ENCODE results near the gene APLF. TPM values are rescaled to one million over a fixed set of nuclear protein-coding genes. Genes with fewer than 3 reads are reported as not detected.

APLF gene
- total RNA-seq, 2 experiments from 2014 or later: 2.9 to 3.5 TPM

DNA sequence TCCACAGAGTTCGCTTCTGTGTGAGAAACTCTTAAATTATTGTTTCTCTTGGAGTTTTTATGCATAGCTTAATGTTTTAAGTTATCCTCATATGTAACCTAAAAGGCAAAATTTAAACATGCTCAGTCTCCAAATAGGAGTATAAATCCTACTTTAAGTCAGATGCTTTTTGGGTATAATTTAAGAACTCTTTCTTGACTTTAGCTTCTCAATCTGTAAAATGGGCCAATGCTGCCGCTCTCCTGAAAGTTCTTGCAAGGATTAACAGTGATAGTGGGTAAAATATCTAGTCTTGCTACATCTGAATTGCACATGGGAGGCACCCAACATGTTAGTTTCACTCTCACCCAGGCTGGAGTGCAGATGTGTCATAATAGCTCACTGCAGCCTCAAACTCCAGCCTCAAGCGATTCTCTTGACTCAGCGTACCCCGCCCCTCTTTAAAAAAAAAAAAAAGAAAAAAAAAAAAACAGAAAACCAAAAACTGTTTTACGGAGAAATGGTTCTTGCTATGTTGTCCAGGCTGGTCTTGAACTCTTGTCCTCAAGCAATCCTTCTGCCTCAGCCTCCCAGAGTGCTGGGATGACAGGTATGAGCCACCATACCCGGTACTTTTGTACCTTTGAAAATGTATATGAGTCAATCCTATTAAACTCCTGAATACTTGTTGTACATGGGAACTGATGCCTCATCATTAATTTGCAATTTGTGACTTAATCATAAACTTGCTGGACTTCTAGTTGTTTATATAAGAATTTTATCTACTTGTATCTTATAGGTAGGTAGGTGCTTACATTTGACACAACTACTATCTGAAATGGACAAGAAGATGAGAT lies 2.1 kb upstream of the APLF start:
- CTCF ChIA-PET: interaction anchor here (0.8 to 9.1 kb wide), 27 partner anchors 9 to 478 kb away, joined by 3 to 139 read pairs (median 5); no protein-coding TSS in a partner anchor
- intact Hi-C loops (cut with micrococcal nuclease): loop anchor here (5.0 to 10.0 kb wide), 4 partner anchors 187 to 442 kb away; no protein-coding TSS in a partner anchor
- Mint-ChIP-seq H3K4me3 (peak overlapping the region; percentile 92), H3K36me3 (ENCODE audit: low read depth) (no peaks in the 10 kb centered on the region), H3K27ac (peak overlapping the region; percentile 91), H3K27me3 (no peaks in the 10 kb centered on the region), H3K4me1 (ENCODE audit: low read depth) (peaks cover 41% of the 10 kb centered on the region), H3K9me3 (no peaks in the 10 kb centered on the region)
- ATAC-seq (peak; percentile 31), DNase-seq (peak; percentile 72)
- TF ChIP-seq, protein P1, sequence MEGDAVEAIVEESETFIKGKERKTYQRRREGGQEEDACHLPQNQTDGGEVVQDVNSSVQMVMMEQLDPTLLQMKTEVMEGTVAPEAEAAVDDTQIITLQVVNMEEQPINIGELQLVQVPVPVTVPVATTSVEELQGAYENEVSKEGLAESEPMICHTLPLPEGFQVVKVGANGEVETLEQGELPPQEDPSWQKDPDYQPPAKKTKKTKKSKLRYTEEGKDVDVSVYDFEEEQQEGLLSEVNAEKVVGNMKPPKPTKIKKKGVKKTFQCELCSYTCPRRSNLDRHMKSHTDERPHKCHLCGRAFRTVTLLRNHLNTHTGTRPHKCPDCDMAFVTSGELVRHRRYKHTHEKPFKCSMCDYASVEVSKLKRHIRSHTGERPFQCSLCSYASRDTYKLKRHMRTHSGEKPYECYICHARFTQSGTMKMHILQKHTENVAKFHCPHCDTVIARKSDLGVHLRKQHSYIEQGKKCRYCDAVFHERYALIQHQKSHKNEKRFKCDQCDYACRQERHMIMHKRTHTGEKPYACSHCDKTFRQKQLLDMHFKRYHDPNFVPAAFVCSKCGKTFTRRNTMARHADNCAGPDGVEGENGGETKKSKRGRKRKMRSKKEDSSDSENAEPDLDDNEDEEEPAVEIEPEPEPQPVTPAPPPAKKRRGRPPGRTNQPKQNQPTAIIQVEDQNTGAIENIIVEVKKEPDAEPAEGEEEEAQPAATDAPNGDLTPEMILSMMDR (IDR thresholded peaks at IDR 0.05): no peak
- POLR2A ChIA-PET: interaction anchor here (0.7 to 1.0 kb wide), 3 partner anchors 10 to 998 kb away, joined by 3 to 4 read pairs (median 3); no protein-coding TSS in a partner anchor

DNA sequence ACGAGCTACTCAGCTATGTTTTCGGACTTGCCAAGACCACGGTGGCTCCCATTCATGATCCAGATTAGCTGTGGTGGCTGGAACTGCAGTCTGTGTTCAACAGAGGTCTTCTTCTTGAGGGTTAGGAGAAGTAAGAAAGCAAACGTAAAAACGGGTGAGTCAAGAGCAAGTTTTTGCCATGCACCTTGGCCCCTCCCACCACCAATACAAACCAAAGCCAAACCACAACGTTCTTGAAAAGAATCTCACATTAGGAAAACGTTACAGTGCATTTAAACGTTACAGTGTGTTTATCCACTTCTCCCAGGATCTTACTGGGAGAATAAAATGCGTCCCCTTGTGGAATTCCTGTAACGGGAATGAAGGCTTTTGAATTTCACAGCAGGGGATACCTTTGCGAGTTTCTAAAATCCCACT lies 1.0 kb upstream of the APLF start:
- CTCF ChIA-PET: interaction anchor here (0.8 to 9.1 kb wide), 23 partner anchors 11 to 477 kb away, joined by 3 to 139 read pairs (median 4); no protein-coding TSS in a partner anchor
- DNase-seq: peak; percentile 79

DNA sequence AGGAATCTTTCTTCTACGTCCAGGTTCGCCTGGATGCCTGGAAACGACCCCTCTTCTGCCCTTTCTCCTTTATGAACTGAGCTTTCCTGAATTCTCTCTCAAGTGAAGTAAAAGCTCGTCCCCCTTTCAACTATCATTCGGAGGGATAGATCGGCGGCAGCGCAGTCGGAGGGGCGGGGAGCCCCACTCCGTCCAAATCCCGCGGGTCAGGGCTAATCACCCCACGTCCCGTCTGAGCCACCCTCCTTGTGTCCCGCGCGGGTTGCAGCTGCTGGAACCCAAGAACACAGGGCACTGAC lies 658 bp upstream of the APLF start:
- Mint-ChIP-seq H3K27me3 (no peaks in the 10 kb centered on the region), H3K9me3 (no peaks in the 10 kb centered on the region), H3K36me3 (ENCODE audit: low read depth) (no peaks in the 10 kb centered on the region), H3K27ac (peak overlapping the region; percentile 91), H3K4me3 (peak overlapping the region; percentile 92), H3K4me1 (ENCODE audit: low read depth) (peaks cover 41% of the 10 kb centered on the region)
- DNase-seq: no peak
- peak; percentile 19 for ATAC-seq
- ChIA-PET POLR2A (interaction anchor here (0.7 to 1.9 kb wide), 7 partner anchors 14 to 441 kb away, joined by 3 to 8 read pairs (median 3); no protein-coding TSS in a partner anchor), CTCF (interaction anchor here (0.8 to 9.1 kb wide), 17 partner anchors 11 to 459 kb away, joined by 3 to 139 read pairs (median 4); no protein-coding TSS in a partner anchor)
- intact Hi-C loops (cut with micrococcal nuclease): loop anchor here (5.0 to 10.0 kb wide), 4 partner anchors 186 to 441 kb away; no protein-coding TSS in a partner anchor
- TF ChIP-seq, protein P1 (IDR thresholded peaks at IDR 0.05): no peak

More for the DNA sequence above, 1.0 kb upstream of the APLF start:
- Mint-ChIP-seq H3K4me3 (peak overlapping the region; percentile 92), H3K4me1 (ENCODE audit: low read depth) (peaks cover 41% of the 10 kb centered on the region), H3K36me3 (ENCODE audit: low read depth) (no peaks in the 10 kb centered on the region), H3K27me3 (no peaks in the 10 kb centered on the region), H3K27ac (peak overlapping the region; percentile 91), H3K9me3 (no peaks in the 10 kb centered on the region)
- peak; percentile 11 for ATAC-seq
- TF ChIP-seq, protein P1 (IDR thresholded peaks at IDR 0.05): no peak
- POLR2A ChIA-PET: interaction anchor here (0.6 to 1.9 kb wide), 9 partner anchors 14 to 997 kb away, joined by 3 to 8 read pairs (median 3); no protein-coding TSS in a partner anchor
- intact Hi-C loops (cut with micrococcal nuclease): loop anchor here (5.0 to 10.0 kb wide), 4 partner anchors 186 to 441 kb away; no protein-coding TSS in a partner anchor

DNA sequence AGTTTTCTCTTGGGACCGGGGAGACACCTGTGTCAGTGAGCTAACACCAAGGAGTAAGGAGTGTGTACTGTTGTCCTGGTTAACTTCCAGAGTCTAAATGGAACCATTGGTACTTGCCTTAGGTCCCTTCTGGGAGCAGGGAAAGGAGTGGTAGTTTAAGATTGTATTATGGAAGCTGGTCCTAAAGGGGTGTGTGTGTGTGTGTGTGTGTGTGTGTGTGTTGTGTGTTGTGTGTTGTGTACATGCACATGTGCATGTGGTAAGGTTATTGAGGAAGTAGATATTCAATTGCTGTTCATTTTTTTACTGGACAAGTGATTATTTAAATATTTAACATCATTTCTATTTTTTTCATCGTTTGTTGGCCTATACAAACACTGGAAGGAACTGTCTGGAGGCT lies 1.4 kb downstream of the APLF start:
- intact Hi-C loops (cut with micrococcal nuclease): loop anchor here (5.0 to 10.0 kb wide), 4 partner anchors 184 to 438 kb away; no protein-coding TSS in a partner anchor
- no peaks in the 10 kb centered on the region for H3K27me3 Mint-ChIP-seq
- no peaks in the 10 kb centered on the region for H3K36me3 Mint-ChIP-seq (ENCODE audit: low read depth)
- H3K27ac Mint-ChIP-seq: no peak overlapping the region
- no peak for DNase-seq
- POLR2A ChIA-PET: interaction anchor here (1.0 kb wide), 1 partner anchor 311 kb away, joined by 3 read pairs; the partner anchor contains the start of gene PNO1
- CTCF ChIA-PET: interaction anchor here (0.7 to 9.1 kb wide), 6 partner anchors 19 to 457 kb away, joined by 3 to 139 read pairs (median 6); no protein-coding TSS in a partner anchor
- H3K4me3 Mint-ChIP-seq: peak overlapping the region; percentile 92
- H3K9me3 Mint-ChIP-seq: no peaks in the 10 kb centered on the region
- ATAC-seq: no peak
- TF ChIP-seq, protein P1 (IDR thresholded peaks at IDR 0.05): no peak
- peaks cover 50% of the 10 kb centered on the region for H3K4me1 Mint-ChIP-seq (ENCODE audit: low read depth)
